ENCODE data around the gene CDC42BPA.
"Not testable (repeated sequence)": the region's sequence is repeated elsewhere in the genome, so short reads cannot be mapped to it uniquely, and the experiment has no call there.

The CDC42BPA gene

GRCh38 chr1:227308367-227309336, 9.6 kb downstream of the CDC42BPA start:
- DNase-seq (ENCODE audit: low spot score): no peak

- DNase-seq (ENCODE audit: low spot score): no peak
Observed at GRCh38 chr1:227306689-227307088, 11.6 kb downstream of the CDC42BPA start.

- DNase-seq (ENCODE audit: low spot score): no peak
Observed at GRCh38 chr1:227305894-227306626, 12.2 kb downstream of the CDC42BPA start.

GRCh38 chr1:227304665-227305064, 13.6 kb downstream of the CDC42BPA start:
- no peak for DNase-seq (ENCODE audit: low spot score)

- DNase-seq (ENCODE audit: low spot score): no peak
Observed at GRCh38 chr1:227303662-227304061, 14.6 kb downstream of the CDC42BPA start.

- no peak for DNase-seq (ENCODE audit: low spot score)
Observed at GRCh38 chr1:227300682-227301081, 17.6 kb downstream of the CDC42BPA start.

- no peak for DNase-seq (ENCODE audit: low spot score)
Observed at GRCh38 chr1:227299688-227300087, 18.6 kb downstream of the CDC42BPA start.

GRCh38 chr1:227299241-227299627, 19.1 kb downstream of the CDC42BPA start:
- no peak for DNase-seq (ENCODE audit: low spot score)

- DNase-seq (ENCODE audit: low spot score): no peak
Observed at GRCh38 chr1:227298512-227299240, 19.6 kb downstream of the CDC42BPA start.

GRCh38 chr1:227297073-227297793, 21.1 kb downstream of the CDC42BPA start:
- no peak for DNase-seq (ENCODE audit: low spot score)

- DNase-seq (ENCODE audit: low spot score): no peak
Observed at GRCh38 chr1:227295609-227296008, 22.7 kb downstream of the CDC42BPA start.

GRCh38 chr1:227285745-227286144, 32.5 kb downstream of the CDC42BPA start:
- no peak for DNase-seq (ENCODE audit: low spot score)

- no peak for DNase-seq (ENCODE audit: low spot score)
Observed at GRCh38 chr1:227281371-227281770, 36.9 kb downstream of the CDC42BPA start.

- DNase-seq (ENCODE audit: low spot score): no peak
Observed at GRCh38 chr1:227280836-227281235, 37.5 kb downstream of the CDC42BPA start.

- not testable (repeated sequence) for DNase-seq (ENCODE audit: low spot score)
Observed at GRCh38 chr1:227276156-227276693, 42.1 kb downstream of the CDC42BPA start.

GRCh38 chr1:227273557-227273956, 44.7 kb downstream of the CDC42BPA start:
- DNase-seq (ENCODE audit: low spot score): no peak

- no peak for DNase-seq (ENCODE audit: low spot score)
Observed at GRCh38 chr1:227272428-227272827, 45.9 kb downstream of the CDC42BPA start.

- DNase-seq (ENCODE audit: low spot score): no peak
Observed at GRCh38 chr1:227270554-227270953, 47.7 kb downstream of the CDC42BPA start.

GRCh38 chr1:227268943-227269342, 49.3 kb downstream of the CDC42BPA start:
- DNase-seq (ENCODE audit: low spot score): no peak

GRCh38 chr1:227265891-227266290, 52.4 kb downstream of the CDC42BPA start:
- DNase-seq (ENCODE audit: low spot score): no peak

GRCh38 chr1:227263869-227264268, 54.4 kb downstream of the CDC42BPA start:
- no peak for DNase-seq (ENCODE audit: low spot score)
